GM21381 (cell line): Measurements from ENCODE around the gene ARPC4.

Experiments
- ATAC-seq: cut with Tn5 transposase; IDR thresholded peaks from one replicate; pipeline ENCODE4 v1.9.1; 2021; ENCODE audit warnings: mild to moderate bottlenecking, moderate library complexity; ENCODE audit not compliant: unreplicated experiment

The ARPC4 gene

DNA sequence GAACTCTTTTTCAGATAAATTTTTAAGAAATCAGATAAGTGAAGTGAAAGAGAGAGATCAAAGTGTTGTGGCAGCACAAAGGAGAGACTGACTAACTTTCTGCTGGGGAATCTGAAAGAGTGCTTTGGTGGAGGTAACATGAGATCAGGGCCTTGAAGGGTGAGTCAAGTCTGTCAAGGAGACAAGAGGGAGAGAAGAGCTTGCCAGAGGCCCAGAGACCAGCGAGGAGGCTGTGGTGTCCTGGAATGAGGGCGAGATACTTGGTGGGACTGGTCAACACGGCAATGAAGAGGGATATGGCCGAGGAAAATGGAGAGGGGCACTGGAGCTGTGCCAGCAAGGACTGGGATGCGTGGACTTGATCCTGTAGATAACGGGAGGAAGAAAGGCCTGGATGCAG is 5.2 kb upstream of the ARPC4 start:
- ATAC-seq = no peak

DNA sequence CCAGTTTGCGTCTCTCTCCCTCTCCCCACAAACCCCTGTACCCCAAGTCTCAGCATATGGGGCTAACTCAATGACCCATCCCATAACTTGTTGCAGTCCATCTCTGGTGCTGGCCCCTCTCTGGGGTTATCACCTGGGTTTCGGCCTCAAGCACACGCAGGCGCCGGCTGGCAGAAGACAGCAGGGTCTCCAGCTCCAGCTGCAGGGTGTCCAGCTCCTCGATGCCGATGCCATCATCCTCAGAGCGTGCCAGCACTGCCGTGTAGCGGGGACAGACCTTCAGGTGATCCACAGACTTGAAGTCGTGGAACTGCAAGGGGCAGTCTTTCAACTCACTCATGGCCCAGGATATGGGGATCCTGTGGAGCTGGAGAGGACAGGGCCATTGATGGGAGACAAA is 1.8 kb upstream of the ARPC4 start:
- no peak for ATAC-seq

DNA sequence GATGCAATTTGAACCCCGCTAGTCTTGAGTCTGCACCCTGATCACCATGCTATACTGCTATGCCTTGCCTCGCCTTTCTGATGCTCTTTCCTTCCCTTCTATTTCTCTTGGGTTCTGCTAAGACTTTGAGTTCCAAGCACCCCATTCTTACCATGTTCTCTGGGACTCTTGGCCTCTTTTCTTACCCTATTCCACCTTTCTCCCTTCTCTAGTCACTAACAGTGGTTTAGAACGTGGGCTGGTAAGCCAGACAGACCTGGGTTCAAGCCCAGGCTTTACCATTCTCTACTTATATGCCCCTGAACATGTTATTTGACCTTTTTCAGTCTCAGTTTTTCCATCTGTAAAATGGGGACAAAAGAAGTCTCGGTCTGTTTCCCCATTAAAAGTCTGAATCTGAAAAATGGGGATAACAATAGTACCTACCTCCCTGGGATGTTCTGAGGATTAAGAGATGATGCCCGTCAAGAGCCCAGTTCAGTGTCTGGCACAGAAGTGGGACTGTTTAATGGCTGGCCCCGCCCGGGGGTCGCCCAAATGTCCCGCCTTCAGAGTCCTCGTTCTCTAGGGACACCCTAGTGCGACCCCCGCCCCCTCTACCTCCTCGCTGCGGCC is 985 bp upstream of the ARPC4 start:
- ATAC-seq = no peak

DNA sequence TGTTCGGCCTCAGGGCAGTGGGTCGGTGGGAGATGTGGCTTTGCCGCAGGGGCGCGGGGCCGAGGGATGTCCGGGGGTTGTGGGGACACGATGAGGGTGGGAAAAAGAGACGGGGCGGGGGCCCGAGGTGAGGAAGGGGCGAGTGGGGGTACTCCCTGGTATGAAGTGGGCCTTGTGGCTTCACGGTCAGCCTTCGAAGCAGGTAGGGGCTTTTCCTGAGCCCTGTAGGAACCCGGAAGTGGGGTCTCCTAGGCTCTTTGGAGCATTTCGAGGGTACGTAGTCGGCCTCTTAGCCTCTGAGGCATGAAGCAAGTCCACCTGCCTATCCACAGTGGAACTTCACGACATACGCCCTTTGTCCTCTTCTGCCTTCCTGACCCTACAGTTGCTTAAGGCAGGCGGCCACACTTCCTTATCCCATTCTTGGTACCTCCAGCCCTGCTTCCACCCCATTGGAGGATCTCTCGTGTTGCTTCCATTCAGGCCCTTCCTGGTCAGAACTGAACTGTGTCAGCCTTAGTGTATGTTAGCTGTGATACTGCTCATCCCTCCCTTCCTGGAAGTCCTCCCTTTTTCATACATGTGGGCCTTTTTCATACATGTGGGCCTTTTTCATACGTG is 389 bp downstream of the ARPC4 start:
- ATAC-seq = peak; percentile 0

DNA sequence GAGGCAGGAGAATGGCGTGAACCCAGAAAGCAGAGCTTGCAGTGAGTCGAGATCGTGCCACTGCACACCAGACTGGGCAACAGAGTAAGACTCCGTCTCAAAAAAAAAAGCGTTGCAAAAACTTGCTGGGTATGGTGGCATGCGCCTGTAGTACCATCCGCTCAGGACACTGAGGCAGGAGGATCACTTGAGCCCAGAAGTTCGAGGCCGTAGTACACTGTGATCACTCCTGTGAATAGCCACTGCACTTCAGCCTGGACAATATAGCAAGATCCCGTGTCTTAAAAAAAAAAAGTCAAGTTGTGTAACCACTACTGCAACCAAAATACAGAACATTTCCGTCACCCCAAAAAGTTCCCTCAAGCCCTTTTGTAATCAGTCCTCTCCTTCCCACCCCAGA is 1.5 kb downstream of the ARPC4 start:
- ATAC-seq = no peak

DNA sequence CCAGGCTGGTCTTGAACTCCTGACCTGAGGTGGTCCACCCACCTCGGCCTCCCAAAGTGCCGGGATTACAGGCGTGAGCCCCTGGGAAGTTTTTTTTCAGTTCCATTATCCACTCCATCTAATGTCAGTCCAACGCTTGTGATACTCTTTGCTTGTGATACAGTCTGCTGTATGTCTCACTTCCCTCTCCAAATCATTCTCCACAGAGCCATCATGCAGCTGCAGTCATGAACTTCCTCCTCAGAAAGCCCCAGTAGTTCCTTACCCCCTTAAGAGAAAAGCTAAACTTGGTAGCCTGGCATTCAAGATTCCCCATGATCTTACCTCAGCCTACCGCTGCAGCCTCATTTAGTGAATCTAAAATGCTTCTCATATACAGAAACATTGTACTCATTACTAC is 2.3 kb downstream of the ARPC4 start:
- no peak for ATAC-seq

DNA sequence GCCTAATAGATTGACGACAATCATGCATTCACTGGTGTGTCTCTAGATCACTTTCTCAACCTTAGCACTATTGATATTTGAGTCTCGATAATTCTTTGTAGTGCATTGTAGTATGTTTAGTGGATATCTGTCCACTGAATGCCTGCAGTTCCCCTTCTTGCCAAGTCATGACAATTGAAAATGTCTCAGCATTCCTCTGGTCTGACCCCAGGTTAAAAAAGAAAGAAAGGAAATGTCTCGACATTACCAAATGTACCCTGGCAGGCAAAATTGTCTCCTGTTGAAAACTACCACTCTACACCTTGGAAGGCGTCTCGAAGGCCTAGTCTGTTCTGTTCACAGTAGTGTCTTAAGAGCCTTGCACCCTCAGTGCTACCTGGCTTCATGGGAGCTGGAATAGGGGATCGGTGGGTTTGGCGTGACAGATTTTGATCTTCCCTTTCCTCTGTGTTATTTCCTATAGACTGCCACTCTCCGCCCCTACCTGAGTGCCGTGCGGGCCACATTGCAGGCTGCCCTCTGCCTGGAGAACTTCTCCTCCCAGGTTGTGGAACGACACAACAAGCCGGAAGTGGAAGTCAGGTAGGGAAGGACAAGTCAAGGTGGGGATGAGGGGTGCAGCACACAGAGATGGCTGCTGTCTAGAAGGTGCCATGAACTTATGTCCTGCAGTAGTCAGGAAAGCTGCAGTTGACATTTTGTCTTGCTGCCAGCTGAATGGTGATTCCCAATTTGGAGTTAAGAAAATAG is 4.5 kb downstream of the ARPC4 start:
- no peak for ATAC-seq

DNA sequence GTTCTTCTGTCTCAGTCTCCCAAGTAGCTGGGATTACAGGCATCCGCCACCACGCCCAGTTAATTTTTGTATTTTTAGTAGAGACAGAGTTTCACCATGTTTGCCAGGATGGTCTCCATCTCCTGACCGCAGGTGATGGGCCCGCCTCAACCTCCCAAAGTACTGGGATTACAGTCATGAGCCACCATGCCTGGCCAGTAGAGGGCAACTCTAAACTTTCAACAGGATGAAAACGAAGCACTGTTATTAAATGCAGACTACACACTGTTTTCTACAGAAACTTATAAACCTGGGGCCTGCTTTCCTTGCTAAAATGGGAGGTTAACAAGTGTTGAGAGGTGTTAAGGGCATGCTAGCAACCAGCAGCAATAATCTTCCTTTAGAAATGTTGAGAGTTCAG is 7.6 kb downstream of the ARPC4 start:
- no peak for ATAC-seq

DNA sequence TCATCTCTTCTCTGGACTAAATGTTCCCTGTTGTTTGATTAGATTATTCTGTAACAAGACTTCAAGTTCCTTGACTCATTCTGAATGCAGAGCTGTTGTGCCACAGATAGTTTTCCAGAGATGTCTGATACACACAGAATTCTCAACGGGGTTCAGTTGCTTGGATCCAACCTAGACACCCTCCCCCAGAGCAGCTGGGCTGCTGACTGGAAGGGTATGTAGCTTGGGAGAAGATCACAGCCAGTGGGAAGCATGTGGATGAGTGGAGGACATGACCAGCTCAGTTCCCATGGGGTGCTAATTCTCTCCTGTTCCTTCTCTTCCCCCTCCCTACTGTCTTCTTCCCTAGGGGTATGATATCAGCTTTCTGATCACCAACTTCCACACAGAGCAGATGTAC is 10.6 kb downstream of the ARPC4 start:
- no peak for ATAC-seq

DNA sequence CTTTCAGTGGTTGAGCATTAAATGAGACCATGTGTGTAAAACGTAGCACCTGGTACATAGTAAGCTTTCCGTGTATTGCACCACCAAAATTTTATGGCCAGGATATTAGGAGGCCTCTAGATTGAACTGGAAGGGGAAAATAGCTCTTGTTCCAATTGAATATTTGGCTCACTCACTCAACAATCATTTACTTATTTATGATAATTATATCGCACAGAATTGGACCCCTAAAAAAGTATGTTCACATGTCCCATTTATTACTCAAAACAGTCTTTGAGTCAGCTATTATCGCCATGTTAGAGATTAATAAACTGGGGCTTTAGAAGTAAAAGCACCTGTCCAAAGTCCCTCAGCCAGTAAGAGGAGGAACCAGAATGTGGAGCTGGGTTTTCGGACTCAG is 12.1 kb downstream of the ARPC4 start:
- ATAC-seq = no peak

DNA sequence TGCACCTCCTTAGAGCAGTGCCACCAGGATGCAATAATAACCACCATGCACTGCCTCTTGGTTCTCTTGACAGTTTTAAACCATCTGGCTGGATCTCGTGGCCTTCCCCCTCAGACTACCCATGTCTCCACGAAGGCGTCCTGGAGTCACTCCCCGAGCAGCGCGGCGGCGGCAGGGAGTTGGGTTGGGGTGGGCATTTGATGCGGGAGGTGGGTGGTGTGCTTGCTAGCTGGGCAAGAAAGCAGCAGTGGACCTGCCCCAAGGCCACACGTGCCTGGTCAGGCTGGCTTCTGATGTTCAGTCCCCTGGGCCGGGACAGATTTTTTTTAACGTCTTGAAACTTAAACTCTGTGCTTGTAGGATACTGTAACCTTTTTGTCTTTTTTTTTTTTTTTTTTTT is 13.3 kb downstream of the ARPC4 start:
- ATAC-seq = no peak

DNA sequence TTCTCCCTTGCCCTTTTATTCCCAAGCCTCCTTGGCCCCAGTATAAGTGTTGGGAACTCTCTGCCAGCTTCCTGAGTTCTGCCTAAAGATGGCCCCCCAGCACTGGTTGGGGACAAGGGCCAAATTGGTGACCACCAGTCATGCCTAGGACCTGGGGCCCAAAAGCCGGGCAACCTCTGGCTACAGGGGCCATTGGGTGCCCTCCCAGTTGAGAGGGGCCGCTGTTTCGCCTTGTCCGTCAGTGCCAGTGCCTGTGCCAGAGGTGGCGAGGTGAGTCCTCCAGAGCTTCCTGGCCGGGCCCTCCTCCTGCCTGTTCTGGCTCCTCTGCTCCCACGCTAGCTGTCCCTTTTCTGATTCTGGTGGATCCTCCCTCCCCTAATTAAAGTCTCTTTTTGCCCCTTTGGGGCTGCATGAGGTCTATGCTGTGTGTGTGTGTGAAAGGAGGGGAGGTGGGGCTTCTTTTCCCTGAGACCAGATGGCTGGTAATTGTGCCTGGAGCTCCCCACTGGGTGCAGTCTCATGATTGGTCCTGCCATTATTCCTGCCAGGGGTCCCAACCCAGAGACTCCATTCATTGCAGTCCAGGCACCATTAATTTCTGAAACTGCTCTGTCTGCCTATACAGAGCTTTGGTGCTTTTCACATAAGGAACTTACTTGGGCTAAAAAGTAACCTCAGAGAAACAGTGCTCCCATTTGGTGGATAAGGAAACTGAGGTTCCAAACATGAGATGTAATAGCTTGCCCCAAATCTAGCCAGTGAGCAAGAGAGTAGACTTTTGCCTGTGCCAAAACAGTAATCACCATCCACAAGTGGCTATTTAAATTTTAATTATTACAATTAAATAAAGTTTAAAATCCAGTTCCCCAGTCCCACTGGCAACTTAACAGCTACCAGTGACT is 14.1 kb downstream of the ARPC4 start:
- ATAC-seq = no peak

DNA sequence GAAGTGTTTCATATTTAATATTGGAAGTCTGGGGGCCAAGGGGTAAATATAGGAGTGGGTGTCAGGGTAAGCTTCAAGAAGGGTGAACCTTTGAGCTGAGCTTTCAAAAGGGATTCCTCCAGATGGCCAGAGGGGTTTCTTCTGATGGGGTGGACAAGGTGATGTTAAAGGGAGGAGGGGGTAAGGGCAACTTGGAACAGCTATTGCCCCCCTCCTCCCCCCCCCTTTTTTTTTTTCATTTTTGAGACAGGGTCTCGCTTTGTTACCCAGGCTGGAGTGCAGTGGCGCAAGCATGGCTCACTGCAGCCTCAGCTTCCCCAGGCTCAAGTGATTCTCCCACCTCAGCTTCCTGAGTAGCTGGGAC is 15.1 kb downstream of the ARPC4 start:
- no peak for ATAC-seq

DNA sequence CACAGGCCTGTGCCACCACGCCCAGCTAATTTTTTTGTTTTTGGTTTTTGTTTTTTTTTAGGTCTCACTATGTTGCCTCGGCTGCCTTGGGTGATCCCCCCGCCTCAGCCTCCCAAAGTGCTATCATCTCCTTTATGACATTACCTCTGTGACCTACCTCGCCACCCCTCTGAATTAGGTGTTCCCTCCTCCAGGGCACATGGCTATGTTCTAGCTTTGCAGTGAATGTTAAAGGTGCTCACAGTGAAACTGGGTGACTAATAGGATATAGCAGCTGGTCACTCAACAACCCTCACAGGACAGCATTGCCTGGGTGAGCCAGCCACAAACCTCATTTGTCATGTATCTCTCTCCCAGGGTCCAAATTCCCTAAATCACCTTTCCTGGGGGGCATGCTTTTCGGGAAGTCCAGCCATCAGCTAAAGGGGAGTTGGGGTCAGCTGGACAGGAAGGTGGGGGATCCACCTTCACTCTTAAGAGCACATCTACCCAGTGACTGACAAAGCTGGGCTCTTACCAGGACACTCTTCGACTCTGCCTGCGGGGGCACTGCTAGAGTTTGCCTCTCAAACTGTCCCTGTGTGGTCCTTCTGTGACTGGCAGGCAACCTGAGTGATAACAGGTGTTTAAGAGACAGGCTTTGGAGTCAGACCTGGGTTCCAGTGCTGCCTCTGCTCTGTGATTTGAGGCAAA is 15.6 kb downstream of the ARPC4 start:
- ATAC-seq = peak; percentile 50

DNA sequence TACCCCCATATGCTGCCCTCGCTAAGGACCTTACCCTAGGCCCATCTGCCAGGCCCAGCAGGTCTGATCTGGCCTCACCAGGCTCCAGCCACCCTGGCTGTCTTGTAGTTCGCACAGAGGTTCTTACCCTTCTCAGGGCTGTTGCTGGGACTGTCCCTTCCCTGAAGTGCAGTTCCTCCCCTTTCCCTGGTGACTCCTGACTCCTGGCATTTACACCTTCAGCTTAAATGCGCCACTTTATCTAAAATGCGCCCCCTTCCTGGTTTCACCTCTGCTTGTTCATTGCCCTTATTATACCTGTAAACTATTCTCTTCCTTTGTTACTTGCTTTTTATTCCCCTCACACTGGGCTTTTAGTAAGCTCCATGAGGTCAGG is 16.3 kb downstream of the ARPC4 start:
- ATAC-seq = no peak

DNA sequence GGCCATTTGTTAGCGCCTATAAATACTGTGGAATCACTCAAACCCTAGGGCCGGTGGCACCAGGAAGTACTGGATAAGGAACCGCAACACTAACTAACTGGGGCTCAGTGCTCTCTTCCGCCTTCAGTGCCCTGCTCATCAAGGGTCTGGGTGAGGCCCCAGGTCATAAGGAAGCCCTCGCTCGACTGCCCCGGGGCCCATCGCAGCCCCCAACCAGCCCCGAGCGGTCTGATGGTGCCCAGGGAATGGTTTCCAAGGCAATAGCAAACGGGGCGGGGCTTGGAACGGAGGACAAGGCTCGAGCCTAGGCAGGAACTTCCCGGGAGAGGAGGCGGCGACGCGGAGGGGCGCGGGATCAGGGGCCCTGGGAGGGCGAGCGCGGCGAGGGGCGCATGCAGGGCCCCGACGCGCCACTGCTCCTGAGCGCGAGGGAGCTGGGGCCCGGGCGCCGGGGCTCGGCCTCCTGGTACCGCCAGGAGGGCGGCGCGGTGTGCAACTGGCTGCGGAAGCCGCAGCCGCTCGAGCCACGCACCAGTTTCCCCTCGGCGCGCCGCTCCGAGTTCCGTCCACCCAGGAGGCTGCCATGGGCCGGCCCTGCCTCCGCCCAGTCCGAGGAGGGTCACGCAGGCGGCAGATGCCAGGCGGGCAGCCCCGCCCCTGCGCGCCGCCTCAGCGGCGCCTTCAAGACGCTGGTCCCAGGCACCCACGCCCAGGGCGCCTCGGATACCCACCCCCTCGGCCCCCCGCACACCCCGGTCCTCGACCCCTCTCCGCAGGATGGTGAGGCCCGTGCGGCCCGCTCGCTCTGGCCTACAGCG is 16.9 kb downstream of the ARPC4 start, which contains the start of gene TTLL3:
TSS of gene TTLL3 (plus strand) at position 648 of the 818 bp plus-strand sequence. CDS start 400 bp downstream, outside the sequence.
- peak; percentile 45 for ATAC-seq

DNA sequence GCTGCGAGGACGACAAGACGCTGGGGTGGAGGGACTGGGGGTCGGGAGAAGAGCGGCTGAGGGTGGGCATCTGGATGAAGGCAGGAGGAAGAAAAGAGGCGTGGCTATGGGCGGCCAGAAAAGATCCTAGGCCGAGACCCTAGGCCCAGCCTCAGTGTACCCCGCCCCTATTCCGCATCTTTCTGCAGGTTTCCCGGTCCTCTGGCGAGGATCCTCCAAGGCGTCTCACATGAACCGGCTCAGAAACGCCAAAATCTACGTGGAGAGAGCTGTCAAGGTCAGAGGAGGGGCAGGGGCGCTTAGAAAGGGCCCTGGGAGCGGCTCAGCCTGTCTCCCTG is 17.5 kb downstream of the ARPC4 start:
- ATAC-seq = no peak

DNA sequence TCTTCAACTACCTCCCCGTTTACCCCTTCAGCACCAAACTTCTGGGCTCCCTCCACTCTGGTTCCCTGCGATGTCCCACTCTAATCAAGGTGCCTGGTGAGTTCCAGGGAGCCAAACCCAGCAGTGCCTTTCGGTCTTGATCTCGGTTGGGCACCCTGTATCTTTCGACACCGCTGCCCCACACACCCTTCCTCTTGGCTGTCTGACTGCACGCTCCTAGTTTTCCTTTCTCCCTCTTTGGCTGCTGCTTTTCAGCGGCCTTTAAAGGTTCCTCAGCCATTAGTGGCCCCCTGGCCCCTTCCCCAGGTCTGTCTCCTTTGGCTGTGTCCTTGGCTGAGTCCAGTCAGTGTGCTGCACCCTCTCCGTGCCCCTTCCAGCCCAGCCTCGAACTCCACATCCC is 18.0 kb downstream of the ARPC4 start:
- ATAC-seq = no peak

DNA sequence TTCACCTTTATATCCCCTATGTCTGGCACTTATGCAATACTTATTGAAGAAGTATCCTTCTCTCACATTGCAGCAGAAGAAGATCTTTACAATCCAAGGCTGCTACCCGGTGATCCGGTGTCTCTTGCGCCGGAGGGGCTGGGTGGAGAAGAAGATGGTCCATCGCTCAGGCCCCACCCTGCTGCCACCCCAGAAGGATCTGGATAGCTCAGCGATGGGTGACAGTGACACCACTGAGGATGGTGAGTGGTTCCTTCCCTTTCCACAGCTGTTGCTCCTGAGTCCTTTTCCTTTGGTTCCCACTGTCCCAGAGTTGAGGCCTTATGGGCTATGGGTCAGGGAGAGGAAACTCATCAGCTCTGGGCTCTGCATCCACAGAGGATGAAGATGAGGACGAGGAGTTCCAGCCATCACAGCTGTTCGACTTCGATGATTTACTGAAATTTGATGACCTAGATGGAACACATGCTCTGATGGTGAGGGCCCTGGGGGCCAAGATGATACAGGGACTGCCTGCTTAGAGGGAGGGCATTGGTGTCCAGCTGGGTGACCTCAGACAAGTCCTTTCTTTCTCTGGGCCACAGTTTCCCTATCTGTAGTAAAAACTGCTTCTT is 20.1 kb downstream of the ARPC4 start:
- ATAC-seq = no peak

DNA sequence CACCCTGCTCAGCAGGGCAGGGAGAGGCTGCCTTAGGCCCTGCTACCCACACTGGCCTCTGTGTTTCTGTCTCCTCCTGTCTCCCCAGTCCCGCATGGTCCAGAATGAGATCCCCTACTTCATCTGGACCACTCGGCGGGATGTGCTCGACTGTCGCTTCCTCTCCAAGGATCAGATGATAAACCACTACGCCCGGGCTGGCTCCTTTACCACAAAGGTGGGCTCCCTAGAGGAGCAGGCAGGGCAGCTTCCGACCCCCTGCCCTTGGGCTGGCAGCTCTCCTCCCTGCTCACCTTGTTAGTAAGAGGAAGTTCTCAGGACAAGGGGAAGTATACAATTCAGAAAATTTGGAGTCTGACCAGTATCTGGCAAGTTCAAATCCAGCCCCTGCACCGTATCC is 23.1 kb downstream of the ARPC4 start:
- ATAC-seq = no peak
